ENCODE data around the gene KYNU. TPM values are rescaled to one million over a fixed set of nuclear protein-coding genes. Genes with fewer than 3 reads are reported as not detected.

KYNU gene
- total and polyA plus RNA-seq, 10 of the 15 experiments (the other 5 are each of a cell fraction or from before 2014, with no cell fraction given) = 31.3 to 101 (median 38.3) TPM

DNA sequence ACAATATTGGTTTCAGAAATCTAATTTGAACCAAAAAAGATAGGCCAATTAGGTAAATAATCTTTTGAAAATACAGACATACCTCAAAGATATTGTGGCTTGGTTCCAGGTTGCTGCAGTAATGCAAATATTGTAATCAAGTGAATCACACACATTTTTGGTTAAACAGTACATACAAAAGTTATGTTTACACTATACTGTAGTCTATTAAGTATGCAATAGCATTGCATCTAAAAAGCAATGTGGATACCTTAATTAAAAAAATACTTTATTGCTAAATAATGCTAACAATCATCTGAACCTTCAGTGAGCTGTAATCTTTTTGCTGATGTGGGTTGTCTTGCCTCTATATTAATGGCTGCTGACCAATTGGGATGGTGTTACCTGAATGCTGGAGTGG lies 67.3 kb downstream of the KYNU start (continued):
- TF ChIP-seq NKRF (conservative IDR thresholded peaks at IDR 0.05) (no peak), MTA2 (IDR thresholded peaks at IDR 0.05; ENCODE audit: low read depth) (no peak), HCFC1 (IDR thresholded peaks at IDR 0.05; ENCODE audit: low read length) (no peak), ESRRA (IDR thresholded peaks at IDR 0.05; ENCODE audit: low read length) (no peak), BRCA1 (IDR thresholded peaks at IDR 0.05; ENCODE audit: low read depth, low read length) (no peak), KLF5 (IDR thresholded peaks at IDR 0.05; ENCODE audit: partially characterized antibody) (no peak), STAT1 (conservative IDR thresholded peaks at IDR 0.05) (no peak), CHD4 (IDR thresholded peaks at IDR 0.05) (no peak)
- TF ChIP-seq, protein P1, sequence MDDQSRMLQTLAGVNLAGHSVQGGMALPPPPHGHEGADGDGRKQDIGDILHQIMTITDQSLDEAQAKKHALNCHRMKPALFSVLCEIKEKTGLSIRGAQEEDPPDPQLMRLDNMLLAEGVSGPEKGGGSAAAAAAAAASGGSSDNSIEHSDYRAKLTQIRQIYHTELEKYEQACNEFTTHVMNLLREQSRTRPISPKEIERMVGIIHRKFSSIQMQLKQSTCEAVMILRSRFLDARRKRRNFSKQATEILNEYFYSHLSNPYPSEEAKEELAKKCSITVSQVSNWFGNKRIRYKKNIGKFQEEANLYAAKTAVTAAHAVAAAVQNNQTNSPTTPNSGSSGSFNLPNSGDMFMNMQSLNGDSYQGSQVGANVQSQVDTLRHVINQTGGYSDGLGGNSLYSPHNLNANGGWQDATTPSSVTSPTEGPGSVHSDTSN (IDR thresholded peaks at IDR 0.05; ENCODE audit: insufficient replicate concordance, low read depth, low read length) = no peak
- TF ChIP-seq, protein P2, sequence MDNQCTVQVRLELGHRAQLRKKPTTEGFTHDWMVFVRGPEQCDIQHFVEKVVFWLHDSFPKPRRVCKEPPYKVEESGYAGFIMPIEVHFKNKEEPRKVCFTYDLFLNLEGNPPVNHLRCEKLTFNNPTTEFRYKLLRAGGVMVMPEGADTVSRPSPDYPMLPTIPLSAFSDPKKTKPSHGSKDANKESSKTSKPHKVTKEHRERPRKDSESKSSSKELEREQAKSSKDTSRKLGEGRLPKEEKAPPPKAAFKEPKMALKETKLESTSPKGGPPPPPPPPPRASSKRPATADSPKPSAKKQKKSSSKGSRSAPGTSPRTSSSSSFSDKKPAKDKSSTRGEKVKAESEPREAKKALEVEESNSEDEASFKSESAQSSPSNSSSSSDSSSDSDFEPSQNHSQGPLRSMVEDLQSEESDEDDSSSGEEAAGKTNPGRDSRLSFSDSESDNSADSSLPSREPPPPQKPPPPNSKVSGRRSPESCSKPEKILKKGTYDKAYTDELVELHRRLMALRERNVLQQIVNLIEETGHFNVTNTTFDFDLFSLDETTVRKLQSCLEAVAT (IDR thresholded peaks at IDR 0.05) = no peak
- TF ChIP-seq, protein P3, sequence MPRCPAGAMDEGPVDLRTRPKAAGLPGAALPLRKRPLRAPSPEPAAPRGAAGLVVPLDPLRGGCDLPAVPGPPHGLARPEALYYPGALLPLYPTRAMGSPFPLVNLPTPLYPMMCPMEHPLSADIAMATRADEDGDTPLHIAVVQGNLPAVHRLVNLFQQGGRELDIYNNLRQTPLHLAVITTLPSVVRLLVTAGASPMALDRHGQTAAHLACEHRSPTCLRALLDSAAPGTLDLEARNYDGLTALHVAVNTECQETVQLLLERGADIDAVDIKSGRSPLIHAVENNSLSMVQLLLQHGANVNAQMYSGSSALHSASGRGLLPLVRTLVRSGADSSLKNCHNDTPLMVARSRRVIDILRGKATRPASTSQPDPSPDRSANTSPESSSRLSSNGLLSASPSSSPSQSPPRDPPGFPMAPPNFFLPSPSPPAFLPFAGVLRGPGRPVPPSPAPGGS (IDR thresholded peaks at IDR 0.05; ENCODE audit: borderline replicate concordance, insufficient read depth, low read depth, low read length, poor library complexity, severe bottlenecking) = no peak
- TF ChIP-seq, protein P4, sequence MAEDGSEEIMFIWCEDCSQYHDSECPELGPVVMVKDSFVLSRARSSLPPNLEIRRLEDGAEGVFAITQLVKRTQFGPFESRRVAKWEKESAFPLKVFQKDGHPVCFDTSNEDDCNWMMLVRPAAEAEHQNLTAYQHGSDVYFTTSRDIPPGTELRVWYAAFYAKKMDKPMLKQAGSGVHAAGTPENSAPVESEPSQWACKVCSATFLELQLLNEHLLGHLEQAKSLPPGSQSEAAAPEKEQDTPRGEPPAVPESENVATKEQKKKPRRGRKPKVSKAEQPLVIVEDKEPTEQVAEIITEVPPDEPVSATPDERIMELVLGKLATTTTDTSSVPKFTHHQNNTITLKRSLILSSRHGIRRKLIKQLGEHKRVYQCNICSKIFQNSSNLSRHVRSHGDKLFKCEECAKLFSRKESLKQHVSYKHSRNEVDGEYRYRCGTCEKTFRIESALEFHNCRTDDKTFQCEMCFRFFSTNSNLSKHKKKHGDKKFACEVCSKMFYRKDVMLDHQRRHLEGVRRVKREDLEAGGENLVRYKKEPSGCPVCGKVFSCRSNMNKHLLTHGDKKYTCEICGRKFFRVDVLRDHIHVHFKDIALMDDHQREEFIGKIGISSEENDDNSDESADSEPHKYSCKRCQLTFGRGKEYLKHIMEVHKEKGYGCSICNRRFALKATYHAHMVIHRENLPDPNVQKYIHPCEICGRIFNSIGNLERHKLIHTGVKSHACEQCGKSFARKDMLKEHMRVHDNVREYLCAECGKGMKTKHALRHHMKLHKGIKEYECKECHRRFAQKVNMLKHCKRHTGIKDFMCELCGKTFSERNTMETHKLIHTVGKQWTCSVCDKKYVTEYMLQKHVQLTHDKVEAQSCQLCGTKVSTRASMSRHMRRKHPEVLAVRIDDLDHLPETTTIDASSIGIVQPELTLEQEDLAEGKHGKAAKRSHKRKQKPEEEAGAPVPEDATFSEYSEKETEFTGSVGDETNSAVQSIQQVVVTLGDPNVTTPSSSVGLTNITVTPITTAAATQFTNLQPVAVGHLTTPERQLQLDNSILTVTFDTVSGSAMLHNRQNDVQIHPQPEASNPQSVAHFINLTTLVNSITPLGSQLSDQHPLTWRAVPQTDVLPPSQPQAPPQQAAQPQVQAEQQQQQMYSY (CRISPR knock-in tag; IDR thresholded peaks at IDR 0.05) = no peak
